ENCODE measurements around the gene DNHD1.

DNHD1 gene

DNA sequence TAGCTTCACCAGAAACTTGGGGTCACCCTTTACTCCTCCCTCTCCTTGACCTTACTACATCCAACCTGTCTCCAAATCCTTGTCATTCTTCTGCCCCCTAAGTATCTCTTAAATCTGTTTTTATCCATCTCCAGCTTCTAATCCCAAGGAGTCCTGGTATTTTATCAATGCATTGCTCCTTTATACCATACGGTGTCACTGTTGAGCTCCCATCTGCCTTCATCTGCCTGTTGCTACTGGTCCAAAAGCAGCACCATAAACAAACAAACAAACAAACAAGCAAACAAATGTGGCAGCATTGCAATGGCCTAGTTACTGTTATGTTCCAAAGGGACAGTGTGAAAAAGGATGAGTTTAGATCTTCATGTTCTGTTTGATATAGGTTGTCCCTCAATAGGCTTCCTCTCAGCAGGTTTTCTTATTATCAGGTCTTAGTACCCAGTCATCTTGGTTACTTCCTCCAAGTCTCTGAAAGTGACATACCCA, 34.2 kb downstream of the DNHD1 start:
- DNase-seq, result peak in 1 of 2 experiments; percentile 19

DNA sequence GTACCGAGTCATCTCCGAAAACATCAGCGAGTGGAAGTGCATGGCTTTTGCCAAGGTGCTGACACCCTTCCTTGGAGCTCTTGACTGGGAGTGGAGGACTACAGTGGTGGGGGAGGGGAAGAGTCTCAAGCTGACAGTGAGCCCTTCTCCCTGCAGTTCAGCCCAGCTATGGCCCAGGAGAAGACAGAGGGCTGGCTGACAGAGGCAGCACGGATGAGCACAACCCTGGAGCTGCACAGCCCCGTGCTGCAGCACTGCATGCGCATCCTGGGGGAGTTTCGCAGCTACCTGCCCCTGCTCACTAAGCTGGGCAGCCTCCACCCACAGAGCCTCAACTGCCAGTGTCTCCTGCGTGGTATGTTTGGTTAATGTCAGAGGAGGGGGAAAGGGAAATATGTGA, 41.4 kb downstream of the DNHD1 start:
- DNase-seq, result no peak

GRCh38 chr11:6538945-6539344, 41.9 kb downstream of the DNHD1 start:
- no peak for DNase-seq

- DNase-seq, result no peak
These were observed 42.7 kb downstream of the DNHD1 start for GRCh38 chr11:6539748-6540268.

DNA sequence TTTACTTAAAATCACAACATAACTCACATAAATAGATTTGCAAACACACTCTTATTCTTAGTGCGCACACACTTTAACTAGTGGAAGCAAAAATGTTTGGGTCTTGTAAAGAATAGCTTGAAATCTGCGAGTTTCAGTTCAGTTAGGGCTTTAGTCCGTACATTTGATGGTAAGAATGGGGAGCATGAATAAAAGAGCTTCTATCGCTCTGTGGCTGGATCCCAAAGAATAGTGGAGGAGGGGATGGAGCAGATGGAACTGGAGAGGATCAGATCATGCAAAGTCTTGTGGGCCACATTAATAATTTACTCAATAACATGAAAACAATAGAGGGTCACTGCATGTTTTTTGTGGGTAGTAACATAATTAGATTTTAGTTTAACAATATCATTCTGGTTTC, 44.3 kb downstream of the DNHD1 start:
- no peak for DNase-seq

DNA sequence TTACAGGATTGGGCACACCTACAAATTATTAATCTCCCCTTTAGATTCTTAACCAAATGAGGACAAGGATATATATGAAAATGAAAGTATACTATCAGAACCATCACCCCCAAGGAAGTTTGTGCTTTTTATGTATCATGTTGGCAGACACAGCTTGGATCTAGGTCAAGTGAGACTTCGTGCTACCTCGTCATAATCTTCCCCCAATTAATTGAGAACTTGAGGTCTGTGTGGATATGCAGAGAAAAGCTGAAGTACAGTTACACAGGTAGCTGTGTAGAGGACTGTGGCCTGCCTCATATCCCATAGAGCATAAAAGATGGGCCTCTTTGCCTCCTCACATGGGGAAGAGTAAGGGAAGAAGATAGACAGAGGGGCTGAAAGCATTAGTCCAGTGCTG, 45.6 kb downstream of the DNHD1 start:
- DNase-seq, result no peak

DNA sequence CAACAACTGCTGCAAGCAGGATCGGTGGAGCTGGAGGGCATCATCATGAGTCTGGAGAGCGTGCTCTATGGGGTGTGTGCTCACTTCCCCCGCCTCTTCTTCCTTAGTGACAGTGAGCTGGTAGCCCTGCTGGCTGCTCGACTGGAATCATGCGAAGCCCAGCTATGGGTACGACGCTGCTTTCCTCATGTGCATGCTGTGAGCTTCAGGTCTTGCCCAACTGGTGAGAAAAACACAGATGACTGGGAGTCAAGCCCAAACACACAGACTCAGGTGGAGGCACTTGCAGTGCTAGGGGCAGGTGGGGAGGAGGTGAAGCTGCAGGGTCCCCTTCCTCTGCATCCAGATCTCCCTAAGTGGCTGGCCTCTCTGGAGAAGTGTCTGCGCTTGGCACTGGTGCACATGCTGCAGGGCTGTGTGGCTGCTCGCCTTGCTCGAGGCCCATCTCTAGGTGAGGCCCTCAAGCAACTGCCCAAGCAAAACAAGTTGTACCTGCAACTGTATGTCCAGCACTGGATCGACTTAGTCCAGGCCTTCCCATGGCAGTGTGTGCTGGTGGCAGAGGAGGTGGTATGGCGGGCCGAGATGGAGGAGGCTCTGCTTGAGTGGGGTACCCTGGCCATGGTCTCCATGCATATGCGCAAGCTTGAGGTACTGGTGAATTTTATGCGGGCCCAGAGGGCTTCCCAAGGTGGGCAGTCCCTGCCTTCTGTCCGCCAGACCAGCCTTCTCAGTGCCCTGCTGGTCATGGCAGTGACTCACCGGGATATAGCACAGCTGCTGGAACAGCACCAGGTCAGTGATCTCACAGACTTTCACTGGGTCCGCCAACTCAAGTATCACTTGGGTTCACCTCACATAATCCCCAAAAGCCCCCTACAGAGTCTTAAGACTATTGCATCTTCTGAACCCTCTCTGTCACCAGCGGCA, 48.1 kb downstream of the DNHD1 start:
- DNase-seq, result no peak

DNA sequence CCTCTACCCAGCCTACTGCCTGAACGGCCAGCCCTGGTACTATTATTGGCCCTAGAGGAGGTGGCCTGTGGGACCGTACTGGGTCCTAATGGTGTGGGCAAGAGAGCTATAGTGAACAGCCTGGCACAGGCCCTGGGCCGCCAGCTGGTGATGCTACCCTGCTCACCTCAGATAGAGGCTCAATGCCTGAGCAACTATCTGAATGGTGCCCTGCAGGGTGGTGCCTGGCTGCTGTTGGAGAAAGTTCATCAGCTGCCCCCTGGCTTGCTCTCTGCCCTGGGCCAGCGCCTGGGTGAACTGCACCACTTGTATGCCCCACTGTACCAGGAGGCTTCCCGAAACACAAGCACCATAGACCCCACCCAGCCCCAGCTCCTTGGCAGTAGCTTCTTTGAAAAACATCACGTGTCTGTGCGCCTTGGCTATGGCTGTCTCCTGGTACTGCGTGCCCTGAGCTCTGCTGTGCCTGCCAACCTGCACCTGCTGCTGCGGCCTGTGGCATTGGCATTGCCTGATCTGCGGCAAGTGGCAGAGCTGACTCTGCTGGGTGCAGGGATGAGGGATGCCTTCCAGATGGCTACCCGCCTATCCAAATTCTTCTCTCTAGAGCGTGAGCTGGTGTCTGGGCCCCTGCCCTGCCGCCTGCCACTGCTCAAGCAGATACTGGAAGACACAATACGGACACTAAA, 49.0 kb downstream of the DNHD1 start:
- no peak for DNase-seq

GRCh38 chr11:6546735-6547134, 49.7 kb downstream of the DNHD1 start:
- DNase-seq, result no peak

DNA sequence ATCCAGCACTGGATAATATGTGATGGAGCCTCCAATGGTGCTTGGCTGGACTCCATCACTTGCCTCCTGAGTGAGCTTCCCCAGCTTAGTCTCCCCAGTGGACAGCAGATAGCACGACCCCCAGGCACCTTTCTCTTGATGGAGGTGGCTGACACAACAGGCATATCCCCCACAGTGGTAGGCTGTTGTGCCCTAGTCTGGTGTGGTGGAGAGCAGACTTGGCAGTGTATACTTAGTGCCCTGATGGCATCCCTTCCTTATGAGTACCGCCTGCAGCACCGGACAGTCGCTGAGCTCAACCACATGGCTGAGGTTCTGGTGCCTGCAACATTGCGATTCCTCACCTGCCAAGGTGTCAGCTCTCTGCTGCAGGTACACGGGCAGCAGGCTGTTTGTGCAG, 50.1 kb downstream of the DNHD1 start:
- DNase-seq, result no peak

GRCh38 chr11:6548121-6548520, 51.0 kb downstream of the DNHD1 start:
- no peak for DNase-seq

GRCh38 chr11:6548641-6549040, 51.6 kb downstream of the DNHD1 start:
- no peak for DNase-seq

DNA sequence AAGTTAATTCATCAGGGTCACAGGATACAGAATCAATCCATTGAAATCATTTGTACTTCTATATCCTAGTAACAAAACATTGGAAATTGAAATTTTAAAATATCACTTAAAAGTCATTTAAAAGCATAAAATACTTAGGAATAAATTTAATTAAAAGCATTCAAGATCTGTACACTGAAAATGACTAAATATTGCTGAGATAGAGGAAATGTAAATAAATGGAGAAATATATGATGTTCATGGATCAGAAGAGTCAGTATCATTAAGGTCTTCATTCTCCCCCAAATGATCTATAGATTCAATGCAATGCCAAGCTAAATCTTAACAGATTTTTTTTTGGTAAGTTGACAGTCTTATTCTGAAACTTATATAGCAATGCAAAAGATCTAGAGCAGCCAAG, 56.6 kb downstream of the DNHD1 start:
- DNase-seq, result no peak

GRCh38 chr11:6554828-6555706, 58.0 kb downstream of the DNHD1 start:
- no peak for DNase-seq

DNA sequence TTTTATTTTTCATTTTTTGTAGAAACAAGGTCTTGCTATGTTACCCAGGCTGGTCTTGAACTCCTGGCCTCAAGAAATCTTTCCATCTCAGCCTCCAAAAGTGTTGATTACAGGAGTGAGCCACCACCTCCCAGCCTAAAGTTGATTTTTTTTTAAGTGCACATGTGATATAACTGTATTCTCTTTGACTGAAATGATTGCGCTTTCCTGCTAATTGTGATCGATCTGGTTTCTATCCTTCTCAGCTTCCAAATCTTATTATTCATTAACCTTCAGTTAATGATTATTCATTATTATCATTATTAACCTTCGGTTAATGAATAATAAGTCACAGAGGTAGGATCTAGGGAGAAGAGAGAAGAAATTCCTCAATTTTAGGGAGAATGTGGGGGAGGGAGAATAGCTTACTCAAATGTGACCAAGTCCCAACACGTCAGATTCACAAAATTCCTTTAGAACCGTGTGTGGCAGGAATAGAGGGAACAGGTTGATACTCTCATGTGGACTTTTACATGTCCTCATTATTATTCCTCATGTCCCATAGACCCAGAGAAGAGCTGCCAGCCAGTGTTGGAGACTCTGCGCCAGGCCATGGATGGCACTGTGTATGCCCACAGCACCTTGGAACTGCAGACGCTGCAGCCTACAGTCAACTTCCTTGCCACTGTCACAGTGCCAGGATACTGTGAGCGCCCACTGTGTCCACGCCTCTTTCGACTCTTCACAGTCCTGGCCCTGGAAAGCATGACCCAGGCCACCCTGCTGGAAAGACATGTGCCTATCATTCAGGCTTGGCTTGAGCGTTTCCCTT, 59.3 kb downstream of the DNHD1 start:
- no peak for DNase-seq

DNA sequence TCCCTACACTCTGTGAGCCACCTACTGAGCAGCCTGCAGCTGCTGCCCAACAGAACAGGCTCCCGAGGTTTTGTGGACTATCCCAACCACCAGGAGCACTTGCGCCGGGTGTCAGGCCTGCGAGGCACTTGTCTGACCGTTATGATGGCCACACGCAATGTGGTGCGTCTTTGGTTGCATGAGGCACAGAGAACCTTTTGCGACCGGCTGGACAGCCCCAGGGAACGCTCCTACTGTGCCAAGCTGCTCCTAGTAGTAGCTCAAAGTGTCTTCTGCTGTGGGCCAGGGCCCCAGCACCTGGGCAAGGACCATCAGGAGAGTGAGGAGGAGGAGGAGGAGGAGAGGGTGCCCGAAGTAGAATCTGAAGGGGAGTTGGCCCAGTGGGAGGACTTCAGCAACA, 60.0 kb downstream of the DNHD1 start:
- DNase-seq, result no peak

- DNase-seq, result no peak
These were observed 60.9 kb downstream of the DNHD1 start for GRCh38 chr11:6557761-6558674.

GRCh38 chr11:6559369-6559768, 62.3 kb downstream of the DNHD1 start:
- no peak for DNase-seq

DNA sequence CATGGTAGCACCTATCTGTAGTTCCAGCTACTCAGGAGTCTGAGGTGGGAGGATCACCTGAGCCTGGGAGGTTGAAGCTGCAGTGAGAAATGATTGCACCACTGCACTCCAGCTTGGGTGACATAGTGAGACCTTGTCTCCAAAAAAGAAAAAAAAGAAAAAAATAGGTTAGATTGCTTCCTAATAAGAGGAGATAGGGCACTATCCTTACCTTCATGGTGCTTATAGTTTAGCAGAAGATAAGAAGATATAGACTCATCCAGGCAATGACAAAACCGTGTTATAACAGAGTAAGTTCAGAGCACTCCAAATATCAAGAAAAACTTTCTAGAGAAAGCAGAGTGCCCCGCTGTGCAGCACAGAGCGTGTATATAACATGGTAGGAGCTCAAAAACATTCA, 64.2 kb downstream of the DNHD1 start:
- DNase-seq, result no peak

DNA sequence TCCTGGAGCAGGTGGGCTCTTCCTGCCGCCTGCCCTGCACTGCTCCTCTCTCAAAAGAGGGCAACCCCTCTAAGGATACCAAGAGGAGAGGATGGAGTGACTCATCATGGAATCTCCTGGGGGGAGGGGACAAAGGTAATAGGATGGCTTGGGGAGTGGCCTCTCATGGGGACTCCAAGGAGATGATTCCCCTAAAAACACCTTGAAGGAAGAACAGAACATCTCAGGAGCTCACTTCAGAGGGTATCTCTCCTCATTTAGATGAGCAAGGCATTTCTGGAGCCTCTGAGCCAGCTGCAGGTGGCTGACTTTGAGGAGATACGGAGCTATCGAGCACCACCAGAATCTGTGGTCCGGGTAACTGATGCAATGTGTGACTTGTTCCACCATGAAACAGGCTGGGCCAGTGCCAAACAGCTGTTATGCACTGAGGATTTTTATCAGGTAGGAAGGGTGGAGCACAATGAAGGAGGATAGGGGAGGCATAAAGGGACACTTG, 66.1 kb downstream of the DNHD1 start:
- DNase-seq, result no peak

DNA sequence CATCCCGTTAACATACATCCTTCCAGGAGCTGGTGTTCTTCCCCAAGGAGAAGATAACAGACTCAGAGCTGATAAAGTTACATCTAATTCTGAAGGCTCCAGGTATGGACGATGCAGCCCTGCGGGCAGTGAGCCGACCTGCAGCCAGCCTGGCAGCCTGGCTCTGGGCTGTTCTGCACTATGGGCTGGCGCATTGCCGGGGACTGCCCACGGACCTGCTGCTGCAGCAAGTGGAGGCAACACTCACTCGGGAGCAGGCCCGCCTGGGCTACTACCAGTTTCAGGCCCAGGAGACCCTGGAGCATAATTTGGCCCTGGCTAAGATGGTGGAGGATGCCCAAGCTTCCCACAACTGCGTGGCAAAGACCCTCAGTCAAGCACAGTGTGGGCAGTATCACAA, 66.6 kb downstream of the DNHD1 start:
- no peak for DNase-seq
